ENCODE results near the gene TRIM66. TPM values are rescaled to one million over a fixed set of nuclear protein-coding genes. Genes with fewer than 3 reads are reported as not detected.
A peak's percentile ranks its signal among the peaks of the same experiment; 100 is the strongest.

TRIM66 gene, protein sequence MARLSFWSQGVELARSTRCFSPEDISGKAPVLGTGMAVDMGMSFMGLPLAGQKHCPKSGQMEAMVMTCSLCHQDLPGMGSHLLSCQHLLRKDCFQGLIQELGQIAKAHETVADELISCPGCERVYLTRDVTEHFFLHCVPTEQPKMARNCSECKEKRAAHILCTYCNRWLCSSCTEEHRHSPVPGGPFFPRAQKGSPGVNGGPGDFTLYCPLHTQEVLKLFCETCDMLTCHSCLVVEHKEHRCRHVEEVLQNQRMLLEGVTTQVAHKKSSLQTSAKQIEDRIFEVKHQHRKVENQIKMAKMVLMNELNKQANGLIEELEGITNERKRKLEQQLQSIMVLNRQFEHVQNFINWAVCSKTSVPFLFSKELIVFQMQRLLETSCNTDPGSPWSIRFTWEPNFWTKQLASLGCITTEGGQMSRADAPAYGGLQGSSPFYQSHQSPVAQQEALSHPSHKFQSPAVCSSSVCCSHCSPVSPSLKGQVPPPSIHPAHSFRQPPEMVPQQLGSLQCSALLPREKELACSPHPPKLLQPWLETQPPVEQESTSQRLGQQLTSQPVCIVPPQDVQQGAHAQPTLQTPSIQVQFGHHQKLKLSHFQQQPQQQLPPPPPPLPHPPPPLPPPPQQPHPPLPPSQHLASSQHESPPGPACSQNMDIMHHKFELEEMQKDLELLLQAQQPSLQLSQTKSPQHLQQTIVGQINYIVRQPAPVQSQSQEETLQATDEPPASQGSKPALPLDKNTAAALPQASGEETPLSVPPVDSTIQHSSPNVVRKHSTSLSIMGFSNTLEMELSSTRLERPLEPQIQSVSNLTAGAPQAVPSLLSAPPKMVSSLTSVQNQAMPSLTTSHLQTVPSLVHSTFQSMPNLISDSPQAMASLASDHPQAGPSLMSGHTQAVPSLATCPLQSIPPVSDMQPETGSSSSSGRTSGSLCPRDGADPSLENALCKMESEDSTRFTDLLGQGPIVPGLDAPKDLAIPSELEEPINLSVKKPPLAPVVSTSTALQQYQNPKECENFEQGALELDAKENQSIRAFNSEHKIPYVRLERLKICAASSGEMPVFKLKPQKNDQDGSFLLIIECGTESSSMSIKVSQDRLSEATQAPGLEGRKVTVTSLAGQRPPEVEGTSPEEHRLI (N-terminal part only)
- total RNA-seq: 10 to 100 TPM in 1 of 2 donors, 1 to 10 TPM in 1; 9.4 to 18.7 TPM
- polyA plus RNA-seq: 1 to 10 TPM; 3.4 to 8.4 TPM
- long read RNA-seq, donor 1, partial matches to known transcripts: 3 of 8 reads
- long read RNA-seq, donor 1, other reads (novel, unspliced or antisense): 4 of 8 reads
- long read RNA-seq, donor 2, partial matches to known transcripts: 0 of 6 reads
- long read RNA-seq, donor 2, other reads (novel, unspliced or antisense): 6 of 6 reads

DNA sequence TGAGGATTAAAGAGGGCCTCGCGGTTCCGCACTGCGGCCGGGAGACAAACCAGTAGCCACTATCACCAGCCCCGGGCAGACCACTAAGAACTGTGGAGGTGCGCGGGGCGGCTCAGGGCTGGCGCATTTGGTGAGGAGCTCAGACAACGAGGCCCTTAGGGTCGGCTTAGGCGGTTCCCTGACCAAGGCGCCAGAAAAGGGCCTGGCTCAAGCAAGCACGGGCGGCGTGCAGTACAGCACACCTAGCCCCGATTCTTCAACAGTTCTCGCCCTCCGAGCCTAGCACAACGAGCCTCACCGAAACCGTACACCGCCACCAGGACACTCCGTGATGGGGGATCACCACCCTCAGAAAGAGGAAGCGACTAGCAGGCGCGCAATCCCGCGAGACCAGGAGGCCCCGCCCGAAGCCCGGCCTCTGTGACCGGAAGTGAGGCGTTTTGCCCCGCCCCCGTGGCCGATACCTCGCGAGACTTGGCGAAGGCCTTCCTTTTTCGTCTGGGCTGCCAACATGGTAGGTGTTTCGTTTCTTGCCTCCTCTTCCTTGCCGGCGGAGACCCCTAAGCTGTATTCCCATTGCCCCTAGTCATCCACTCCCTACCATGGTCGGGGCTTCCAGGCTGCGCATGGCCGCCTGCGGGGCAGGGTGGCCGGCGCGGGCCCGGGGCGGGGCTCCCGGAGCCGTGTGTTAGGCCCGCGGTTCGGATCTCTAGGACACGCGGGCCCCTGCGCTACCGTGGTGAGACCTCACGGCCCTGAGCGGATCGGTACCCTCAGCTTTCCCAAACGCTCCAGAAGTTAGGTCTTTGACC lies at the start of gene TRIM66, which contains the start of gene RPL27A:
Gene TRIM66 (minus strand): TSS at position 363 of the 812 bp plus-strand sequence. CDS start 10,391 bp downstream, outside the sequence.
Gene RPL27A (plus strand): TSS at position 490 of the 812 bp plus-strand sequence. CDS start 22 bp downstream, at position 512.
- Histone ChIP-seq H3K36me3 (ENCODE audit: control insufficient read depth in 1 of 2, insufficient read depth in 2 of 2, low read length in 1 of 2) (peaks cover 2 to 3% of the 10 kb centered on the region in 2 donors), H3K4me3 (ENCODE audit: low read length in 2 of 2) (peak within 1 kb of the TSS; percentile 70 to 71), H3K4me1 (ENCODE audit: control insufficient read depth in 1 of 2, insufficient read depth in 2 of 2, low read length in 2 of 2) (no peaks in the 10 kb centered on the region), H3K27me3 (ENCODE audit: control insufficient read depth in 1 of 2, insufficient read depth in 2 of 2, low read length in 1 of 2) (no peaks in the 10 kb centered on the region), H3K9me3 (ENCODE audit: control insufficient read depth, low read length) (no peaks in the 10 kb centered on the region), H3K27ac (ENCODE audit: low read depth in 1 of 2, low read length in 2 of 2) (peak within 1 kb of the TSS; percentile 35 to 83)
- intact Hi-C loops (cut with DNase I): loop anchor here (1.0 to 10.0 kb wide), 6 partner anchors 11 to 282 kb away; partner anchors contain the start of genes AKIP1 (in 1 of the 2) and TMEM9B (in 1 of the 2)
- ATAC-seq (ENCODE audit: low FRiP score) (peak; percentile 99), DNase-seq (peak; percentile 99 to 100)
- 0 to 1% methylated on average over 62 to 67 of the region's 67 CpGs for WGBS, 2 donors

DNA sequence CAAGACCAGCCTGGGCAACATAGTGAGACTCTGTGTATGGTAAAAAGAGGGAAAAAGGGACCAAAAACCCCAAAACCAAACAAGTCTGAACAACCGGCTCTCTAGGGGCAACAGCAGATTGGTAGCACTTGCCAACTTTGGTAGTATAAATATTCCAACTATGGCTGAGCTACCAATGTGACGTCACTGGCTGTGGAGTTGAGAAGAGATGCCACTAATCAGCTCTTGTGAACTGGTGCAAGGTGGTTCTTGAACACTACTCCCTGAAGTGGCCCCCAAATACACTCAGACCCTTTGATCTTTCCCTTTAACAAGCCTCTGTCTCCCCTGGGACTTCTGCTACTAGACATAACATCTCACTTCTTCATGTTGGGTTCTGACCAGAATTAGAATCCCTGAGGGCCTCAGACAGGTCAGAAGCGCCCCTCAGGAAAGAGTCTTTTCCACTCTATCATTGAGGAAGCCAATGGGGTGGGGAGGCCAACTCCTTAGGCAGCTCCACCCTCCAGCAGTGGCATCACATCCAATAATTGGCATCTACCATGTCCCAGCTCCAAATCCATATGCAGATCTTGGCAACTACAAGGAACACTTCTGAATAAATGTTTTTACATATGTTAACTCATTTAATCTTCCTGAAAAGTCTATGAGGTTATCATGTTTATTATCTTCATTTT lies 49.3 kb upstream of the TRIM66 start:
- Histone ChIP-seq H3K9me3 (ENCODE audit: control insufficient read depth, low read length) (no peaks in the 10 kb centered on the region), H3K4me1 (ENCODE audit: control insufficient read depth in 1 of 2, insufficient read depth in 2 of 2, low read length in 2 of 2) (peaks cover 3 to 12% of the 10 kb centered on the region in 2 donors), H3K36me3 (ENCODE audit: control insufficient read depth in 1 of 2, insufficient read depth in 2 of 2, low read length in 1 of 2) (no peaks in the 10 kb centered on the region), H3K27me3 (ENCODE audit: control insufficient read depth in 1 of 2, insufficient read depth in 2 of 2, low read length in 1 of 2) (no peaks in the 10 kb centered on the region), H3K27ac (ENCODE audit: low read depth in 1 of 2, low read length in 2 of 2) (peak overlapping the region in 1 of 2 donors; percentile 34), H3K4me3 (ENCODE audit: low read length in 2 of 2) (no peak overlapping the region)
- DNase-seq (peak in 1 of 2 donors; percentile 30), ATAC-seq (ENCODE audit: low FRiP score) (no peak)
- 43% methylated on average over 3 of the region's 3 CpGs for WGBS, 2 donors
- intact Hi-C loops (cut with DNase I): loop anchor here in 1 of 2 donors (5.0 kb wide), 1 partner anchor 36 kb away; no protein-coding TSS in a partner anchor

DNA sequence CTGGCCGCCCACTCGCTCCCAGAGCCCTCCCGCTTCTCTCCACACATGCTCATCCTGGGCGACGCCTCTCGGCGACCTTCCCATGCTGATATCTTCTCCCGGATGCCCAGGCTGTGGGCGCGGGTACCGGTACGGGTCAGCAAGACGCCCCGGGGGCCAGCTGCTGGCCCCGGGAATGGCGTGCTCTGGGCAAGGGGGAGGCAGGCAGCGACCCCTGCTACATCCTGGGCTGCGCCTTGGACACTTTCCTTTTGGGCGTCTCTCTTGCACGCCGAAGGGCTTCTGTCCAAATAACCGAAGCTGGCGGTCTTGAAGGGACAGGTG lies 48.2 kb upstream of the TRIM66 start:
- ATAC-seq (ENCODE audit: low FRiP score): no peak
- DNase-seq: peak in 1 of 2 donors; percentile 67
- intact Hi-C loops (cut with DNase I): loop anchor here in 1 of 2 donors (5.0 kb wide), 1 partner anchor 37 kb away; no protein-coding TSS in a partner anchor
- Histone ChIP-seq H3K27me3 (ENCODE audit: control insufficient read depth in 1 of 2, insufficient read depth in 2 of 2, low read length in 1 of 2) (no peaks in the 10 kb centered on the region), H3K9me3 (ENCODE audit: control insufficient read depth, low read length) (no peaks in the 10 kb centered on the region), H3K4me1 (ENCODE audit: control insufficient read depth in 1 of 2, insufficient read depth in 2 of 2, low read length in 2 of 2) (peaks cover 4 to 15% of the 10 kb centered on the region in 2 donors), H3K4me3 (ENCODE audit: low read length in 2 of 2) (no peak overlapping the region), H3K36me3 (ENCODE audit: control insufficient read depth in 1 of 2, insufficient read depth in 2 of 2, low read length in 1 of 2) (peaks cover 0 to 2% of the 10 kb centered on the region in 2 donors), H3K27ac (ENCODE audit: low read depth in 1 of 2, low read length in 2 of 2) (no peak overlapping the region)
- 97% methylated on average over 23 of the region's 23 CpGs for WGBS, 2 donors

DNA sequence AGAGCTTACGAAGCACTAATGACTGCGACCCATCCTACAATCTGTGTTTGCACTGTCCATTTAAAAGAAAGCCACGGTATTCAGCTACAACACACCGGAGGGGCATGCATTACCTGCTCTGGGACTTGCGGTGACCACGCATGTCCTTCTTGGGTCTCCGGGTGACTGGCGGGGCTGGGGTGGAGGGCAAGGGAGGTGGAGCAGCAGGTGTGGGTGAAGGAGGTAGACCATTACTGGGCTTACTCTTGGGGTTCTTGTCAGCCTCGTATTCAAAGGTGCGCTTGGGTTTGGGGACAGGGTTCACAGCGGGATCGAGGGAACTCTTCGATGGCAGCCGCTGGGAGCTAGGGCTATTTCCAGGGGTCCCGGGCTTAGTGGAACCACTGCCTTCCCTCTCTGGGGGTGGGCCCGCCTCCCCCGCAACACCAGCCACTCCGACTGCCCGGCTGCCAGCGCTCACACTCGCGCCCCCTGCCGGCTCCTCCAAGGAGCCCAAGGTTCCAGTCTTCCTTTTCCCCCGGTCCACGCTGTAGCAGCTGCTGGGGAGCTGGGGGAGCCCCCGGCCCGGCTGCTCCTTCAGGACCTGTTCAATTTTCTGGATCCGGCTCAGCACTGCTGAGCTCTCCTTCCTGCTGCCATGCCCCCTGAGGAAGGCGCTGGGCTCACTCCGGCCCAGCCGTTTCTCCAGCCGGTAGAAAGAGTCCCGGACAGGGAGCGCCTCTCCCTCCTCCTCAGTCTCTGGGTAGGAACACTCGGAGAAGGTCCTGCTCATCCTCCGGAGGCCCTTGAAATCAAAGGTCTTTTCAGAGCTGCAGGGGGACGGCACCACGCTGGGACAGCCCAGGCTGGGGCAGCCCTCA lies 47.6 kb upstream of the TRIM66 start:
- intact Hi-C loops (cut with DNase I): loop anchor here in 1 of 2 donors (5.0 kb wide), 1 partner anchor 37 kb away; no protein-coding TSS in a partner anchor
- DNase-seq (peak in 1 of 2 donors; percentile 68), ATAC-seq (ENCODE audit: low FRiP score) (no peak)
- no peak overlapping the region for H3K27ac ChIP-seq (ENCODE audit: low read depth in 1 of 2, low read length in 2 of 2)
- H3K4me3 ChIP-seq (ENCODE audit: low read length in 2 of 2): no peak overlapping the region
- H3K27me3 ChIP-seq (ENCODE audit: control insufficient read depth in 1 of 2, insufficient read depth in 2 of 2, low read length in 1 of 2): no peaks in the 10 kb centered on the region
- H3K36me3 ChIP-seq (ENCODE audit: control insufficient read depth in 1 of 2, insufficient read depth in 2 of 2, low read length in 1 of 2): peaks cover 0 to 2% of the 10 kb centered on the region in 2 donors
- H3K9me3 ChIP-seq (ENCODE audit: control insufficient read depth, low read length): no peaks in the 10 kb centered on the region
- peaks cover 4 to 15% of the 10 kb centered on the region in 2 donors for H3K4me1 ChIP-seq (ENCODE audit: control insufficient read depth in 1 of 2, insufficient read depth in 2 of 2, low read length in 2 of 2)
- 95 to 97% methylated on average over 37 to 38 of the region's 38 CpGs for WGBS, 2 donors

DNA sequence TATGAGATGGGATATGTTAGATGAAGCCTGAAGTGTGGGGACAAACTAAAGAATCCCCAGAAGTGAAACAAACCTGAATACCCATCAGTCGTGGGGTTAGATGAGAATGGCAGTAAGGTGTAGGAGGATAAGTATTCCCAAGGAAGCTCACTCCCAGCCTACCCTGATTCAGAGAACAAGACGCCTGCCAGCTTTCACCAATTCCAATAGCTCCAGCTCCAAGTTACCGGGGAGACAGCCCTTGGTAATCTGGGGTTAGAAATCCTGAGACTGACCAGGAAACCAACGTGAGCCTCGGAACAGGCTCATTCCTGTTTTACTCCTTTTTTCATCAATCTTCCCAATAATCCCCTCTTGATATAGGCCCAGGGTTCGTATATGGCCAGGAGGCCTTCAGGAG lies 46.6 kb upstream of the TRIM66 start:
- Histone ChIP-seq H3K4me3 (ENCODE audit: low read length in 2 of 2) (no peak overlapping the region), H3K9me3 (ENCODE audit: control insufficient read depth, low read length) (no peaks in the 10 kb centered on the region), H3K27me3 (ENCODE audit: control insufficient read depth in 1 of 2, insufficient read depth in 2 of 2, low read length in 1 of 2) (no peaks in the 10 kb centered on the region), H3K36me3 (ENCODE audit: control insufficient read depth in 1 of 2, insufficient read depth in 2 of 2, low read length in 1 of 2) (peaks cover 0 to 2% of the 10 kb centered on the region in 2 donors), H3K4me1 (ENCODE audit: control insufficient read depth in 1 of 2, insufficient read depth in 2 of 2, low read length in 2 of 2) (peaks cover 4 to 15% of the 10 kb centered on the region in 2 donors), H3K27ac (ENCODE audit: low read depth in 1 of 2, low read length in 2 of 2) (no peak overlapping the region)
- 88 to 92% methylated on average over 6 of the region's 6 CpGs for WGBS, 2 donors
- DNase-seq: no peak
- intact Hi-C loops (cut with DNase I): no loop called here
- no peak for ATAC-seq (ENCODE audit: low FRiP score)

DNA sequence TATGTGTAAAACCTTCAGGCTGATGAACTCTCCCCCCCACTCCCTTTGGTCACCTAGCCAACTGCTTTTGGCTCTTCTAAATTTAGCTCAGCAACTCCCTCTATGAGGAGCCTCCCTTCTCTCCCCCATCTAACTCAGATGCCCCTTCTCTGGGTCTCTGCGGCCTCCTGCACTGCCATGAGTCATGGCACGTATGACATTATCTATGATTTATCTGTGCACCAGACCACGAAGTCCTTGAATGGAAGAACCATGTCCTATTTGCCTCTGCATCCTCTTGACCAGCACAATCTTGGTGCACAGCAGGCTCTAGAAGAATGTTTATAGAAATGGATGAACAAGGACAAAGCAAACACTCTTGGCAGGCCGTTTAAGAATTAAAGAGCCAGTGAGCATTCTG lies 46.1 kb upstream of the TRIM66 start:
- DNase-seq: no peak

More for the DNA sequence above, 46.1 kb upstream of the TRIM66 start:
- Histone ChIP-seq H3K9me3 (ENCODE audit: control insufficient read depth, low read length) (no peaks in the 10 kb centered on the region), H3K27me3 (ENCODE audit: control insufficient read depth in 1 of 2, insufficient read depth in 2 of 2, low read length in 1 of 2) (no peaks in the 10 kb centered on the region), H3K27ac (ENCODE audit: low read depth in 1 of 2, low read length in 2 of 2) (no peak overlapping the region), H3K4me3 (ENCODE audit: low read length in 2 of 2) (no peak overlapping the region), H3K4me1 (ENCODE audit: control insufficient read depth in 1 of 2, insufficient read depth in 2 of 2, low read length in 2 of 2) (peaks cover 4 to 15% of the 10 kb centered on the region in 2 donors), H3K36me3 (ENCODE audit: control insufficient read depth in 1 of 2, insufficient read depth in 2 of 2, low read length in 1 of 2) (peaks cover 0 to 2% of the 10 kb centered on the region in 2 donors)
- no peak for ATAC-seq (ENCODE audit: low FRiP score)
- intact Hi-C loops (cut with DNase I): no loop called here
- WGBS, 2 donors: 40 to 46% methylated on average over 4 of the region's 4 CpGs
